AG04450 (cell line): ENCODE data around the gene TSPO2. TPM values are rescaled to one million over a fixed set of nuclear protein-coding genes. Genes with fewer than 3 reads are reported as not detected.

Source experiments
- CTCF ChIA-PET: fragments of 300-600, 350-600 bp; formaldehyde crosslinking; extraction: SDS; loops from one replicate; lab custom pipeline; 2022; ENCODE audit warnings: antibody characterized with exemption, inconsistent platforms; lab: Charles Lee
- POLR2A ChIA-PET: fragments of 350-600 bp; formaldehyde crosslinking; extraction: SDS; loops from one replicate; lab custom pipeline; 2021; ENCODE audit warnings: antibody characterized with exemption, inconsistent platforms; lab: Yijun Ruan, JAX
- DNase-seq: peaks from one replicate; pipeline ENCODE4 v3.0.0-alpha.2; 2011; ENCODE audit warnings: low read depth, low spot score
- H3K27ac ChIP-seq: one replicate; pipeline ENCODE4 v1.5.1; 2012; ENCODE audit warnings: low read depth, low read length, control low read depth
- H3K27me3 ChIP-seq: one replicate; pipeline ENCODE4 v1.6.0; 2012; ENCODE audit warnings: low read length; ENCODE audit not compliant: control insufficient read depth, insufficient read depth
- H3K4me3 ChIP-seq: 2 replicates; pipeline ENCODE4 v1.5.1; 2011; ENCODE audit warnings: mild to moderate bottlenecking, low read depth, low read length, control low read depth
- H3K9me3 ChIP-seq: 2 replicates; pipeline ENCODE4 v1.5.1; 2012; ENCODE audit warnings: low read length; ENCODE audit not compliant: control insufficient read depth, insufficient read depth
- CTCF ChIP-seq: IDR thresholded peaks from 2 replicates; pipeline ENCODE4 v1.5.1; 2011; ENCODE audit warnings: low read depth, low read length, control low read depth, inconsistent platforms
- polyA plus RNA-seq: library from polyadenylated mRNA; depleted of rRNA; stranded (reverse); fragments of >200 nt; gene quantifications from 2 replicates; pipeline ENCODE4 v1.2.3, GENCODE V29; 2011

TSPO2 gene
- polyA plus RNA-seq, 1 experiment: not detected

- DNase-seq: no peak
- H3K27ac ChIP-seq: no peak overlapping the region
- no peak overlapping the region for H3K4me3 ChIP-seq
- POLR2A ChIA-PET: no interaction called here
- CTCF ChIA-PET: interaction anchor here (3.3 kb wide), 1 partner anchor 18 kb away, joined by 16 read pairs; no protein-coding TSS in a partner anchor
- H3K27me3 ChIP-seq: peaks cover 10% of the 10 kb centered on the region
- H3K9me3 ChIP-seq: no peaks in the 10 kb centered on the region
- TF ChIP-seq CTCF: no peak
Measured at GRCh38 chr6:41045664-41046063, 3.4 kb downstream of the TSPO2 start.

GRCh38 chr6:41046084-41046483 lies 3.8 kb downstream of the TSPO2 start:
- CTCF ChIA-PET: interaction anchor here (0.8 to 3.3 kb wide), 2 partner anchors 9 to 18 kb away, joined by 4 to 16 read pairs; no protein-coding TSS in a partner anchor
- POLR2A ChIA-PET: no interaction called here

DNA sequence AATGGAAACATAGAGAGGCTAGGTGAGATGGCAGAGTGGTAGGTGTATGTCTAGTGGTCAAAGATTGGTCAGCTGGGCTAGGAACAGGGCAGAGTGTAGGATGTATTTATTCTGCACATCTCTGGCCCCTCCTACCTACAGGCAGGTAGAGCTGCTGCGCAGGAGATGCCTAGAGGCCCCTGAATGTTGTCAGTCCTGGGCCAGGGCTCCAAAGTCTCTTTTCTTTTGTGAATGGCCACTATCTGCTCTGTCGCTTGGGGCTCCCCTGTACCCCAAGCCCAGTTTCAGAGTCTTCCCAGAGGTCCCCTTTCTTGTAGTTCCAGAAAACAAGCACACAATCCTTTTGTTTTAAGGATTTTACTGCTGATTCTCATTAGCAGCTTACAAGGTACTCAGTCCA lies 5.0 kb downstream of the TSPO2 start:
- no peak for DNase-seq
- Histone ChIP-seq H3K27ac (no peak overlapping the region), H3K27me3 (peaks cover 10% of the 10 kb centered on the region), H3K9me3 (no peaks in the 10 kb centered on the region), H3K4me3 (no peak overlapping the region)
- TF ChIP-seq CTCF: no peak
- POLR2A ChIA-PET: no interaction called here
- CTCF ChIA-PET: no interaction called here

More at GRCh38 chr6:41046084-41046483, 3.8 kb downstream of the TSPO2 start:
- H3K27ac ChIP-seq: no peak overlapping the region
- no peak for TF ChIP-seq CTCF
- DNase-seq: no peak
- H3K9me3 ChIP-seq: no peaks in the 10 kb centered on the region
- no peak overlapping the region for H3K4me3 ChIP-seq
- peaks cover 10% of the 10 kb centered on the region for H3K27me3 ChIP-seq

DNA sequence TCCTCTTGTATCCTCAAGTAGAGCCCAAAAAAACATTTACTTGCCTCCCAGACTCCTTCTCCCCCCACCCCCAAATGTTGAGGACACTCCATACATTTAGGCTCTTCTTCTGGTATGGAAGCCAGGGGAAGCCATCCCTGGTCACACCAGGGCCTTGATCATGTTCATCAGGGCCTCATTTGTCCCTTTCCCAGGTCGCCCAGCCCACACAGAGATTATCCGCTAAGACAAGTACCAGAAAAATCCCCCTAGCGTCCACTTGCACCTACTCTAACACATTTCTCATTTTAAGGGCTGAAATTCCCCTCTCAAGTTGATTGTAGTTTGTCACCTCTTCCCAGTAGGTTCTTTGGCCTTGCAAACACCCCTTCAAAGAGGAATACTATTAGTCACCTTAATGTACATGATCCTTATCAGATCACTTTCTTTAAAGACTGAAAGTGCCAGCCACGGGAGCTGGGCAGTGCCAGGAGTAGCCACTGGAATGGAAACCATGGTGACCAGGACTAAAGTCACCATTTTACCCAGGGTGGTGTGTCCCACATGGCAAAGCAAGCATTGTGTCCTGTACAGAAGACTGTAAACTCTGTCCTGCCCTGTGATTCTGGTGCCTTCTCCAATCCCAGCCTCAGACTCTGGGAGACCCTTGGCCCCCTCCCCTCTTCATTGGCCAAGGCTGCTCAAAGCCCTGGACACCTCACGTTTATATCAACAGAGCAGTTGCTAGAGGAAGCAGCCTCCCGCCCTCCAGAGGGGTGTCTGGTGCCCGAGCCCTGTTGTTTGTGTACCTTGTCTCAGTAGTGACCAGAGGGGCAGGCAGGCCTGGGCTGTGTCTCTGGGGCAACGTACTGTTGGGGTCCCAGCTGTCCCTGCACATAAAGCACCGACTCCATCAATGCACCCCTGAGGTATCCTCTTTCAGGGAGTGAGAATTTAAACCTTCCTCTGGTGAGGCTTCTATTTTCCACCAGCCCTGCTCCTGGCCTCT lies 5.8 kb downstream of the TSPO2 start:
- no peak for DNase-seq
- peaks cover 10% of the 10 kb centered on the region for H3K27me3 ChIP-seq
- ChIA-PET POLR2A (interaction anchor here (0.8 kb wide), 1 partner anchor 12 kb away, joined by 3 read pairs; no protein-coding TSS in a partner anchor), CTCF (interaction anchor here (0.6 to 2.2 kb wide), 2 partner anchors 20 to 1067 kb away, joined by 8 to 13 read pairs; no protein-coding TSS in a partner anchor)
- H3K9me3 ChIP-seq: no peaks in the 10 kb centered on the region
- no peak for TF ChIP-seq CTCF
- H3K27ac ChIP-seq: no peak overlapping the region
- H3K4me3 ChIP-seq: no peak overlapping the region

DNA sequence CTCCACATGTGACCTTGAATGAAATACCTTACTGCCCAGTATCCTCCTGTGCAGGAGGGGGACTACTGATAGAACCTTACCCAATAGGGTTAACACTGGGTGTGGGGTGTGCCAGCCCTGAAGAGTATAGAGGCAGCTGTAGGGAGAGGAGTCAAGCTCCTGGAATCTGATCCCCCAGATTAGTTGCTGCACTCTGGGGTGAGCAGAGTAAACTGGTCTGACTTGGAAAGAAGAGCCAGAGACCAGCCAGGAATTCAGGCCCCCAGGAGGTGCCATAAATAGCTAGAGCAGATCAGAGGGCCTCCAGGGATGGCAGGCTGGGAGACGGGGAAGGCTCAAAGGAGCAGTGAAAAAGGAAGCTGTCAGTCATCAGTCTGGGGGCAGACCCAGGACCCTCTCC lies 7.3 kb downstream of the TSPO2 start:
- CTCF ChIA-PET: interaction anchor here (0.8 to 2.2 kb wide), 4 partner anchors 8 to 21 kb away, joined by 3 to 13 read pairs (median 4); no protein-coding TSS in a partner anchor
- peaks cover 9% of the 10 kb centered on the region for H3K27me3 ChIP-seq
- DNase-seq: no peak
- H3K9me3 ChIP-seq: no peaks in the 10 kb centered on the region
- POLR2A ChIA-PET: no interaction called here
- H3K4me3 ChIP-seq: no peak overlapping the region
- H3K27ac ChIP-seq: no peak overlapping the region
- no peak for TF ChIP-seq CTCF
